ELF-1 (cell line): Measurements from ENCODE around the gene SHISA6.

Experiments
- DNase-seq: peaks from one replicate; pipeline ENCODE4 v3.0.0-alpha.2; 2016; ENCODE audit warnings: low read depth, low spot score

Gene SHISA6

GRCh38 chr17:11446316-11446715 is 205.3 kb downstream of the SHISA6 start:
- DNase-seq, result no peak

- DNase-seq, result no peak
These were observed 213.1 kb downstream of the SHISA6 start for GRCh38 chr17:11454096-11454495.

GRCh38 chr17:11458279-11458678 is 217.3 kb downstream of the SHISA6 start:
- DNase-seq, result no peak

- DNase-seq, result no peak
These were observed 218.9 kb downstream of the SHISA6 start for GRCh38 chr17:11459861-11460331.

- DNase-seq, result no peak
These were observed 221.1 kb downstream of the SHISA6 start for GRCh38 chr17:11461993-11462548.

GRCh38 chr17:11467639-11468038 is 226.6 kb downstream of the SHISA6 start:
- DNase-seq, result no peak

- no peak for DNase-seq
These were observed 244.5 kb downstream of the SHISA6 start for GRCh38 chr17:11485336-11486100.

GRCh38 chr17:11486101-11486867 is 245.3 kb downstream of the SHISA6 start:
- DNase-seq, result peak; percentile 55

- no peak for DNase-seq
These were observed 245.9 kb downstream of the SHISA6 start for GRCh38 chr17:11486868-11487310.

- DNase-seq, result no peak
These were observed 246.5 kb downstream of the SHISA6 start for GRCh38 chr17:11487469-11487868.

- DNase-seq, result no peak
These were observed 247.4 kb downstream of the SHISA6 start for GRCh38 chr17:11488407-11488806.

- DNase-seq, result no peak
These were observed 249.2 kb downstream of the SHISA6 start for GRCh38 chr17:11490171-11490755.

- no peak for DNase-seq
These were observed 251.5 kb downstream of the SHISA6 start for GRCh38 chr17:11492511-11492910.

GRCh38 chr17:11493936-11494335 is 252.9 kb downstream of the SHISA6 start:
- DNase-seq, result no peak

GRCh38 chr17:11495613-11496012 is 254.6 kb downstream of the SHISA6 start:
- DNase-seq, result no peak

- no peak for DNase-seq
These were observed 258.9 kb downstream of the SHISA6 start for GRCh38 chr17:11499881-11500280.

- no peak for DNase-seq
These were observed 262.5 kb downstream of the SHISA6 start for GRCh38 chr17:11503308-11504035.

GRCh38 chr17:11506635-11507034 is 265.6 kb downstream of the SHISA6 start:
- peak; percentile 54 for DNase-seq

- no peak for DNase-seq
These were observed 270.7 kb downstream of the SHISA6 start for GRCh38 chr17:11511696-11512095.

- no peak for DNase-seq
These were observed 273.6 kb downstream of the SHISA6 start for GRCh38 chr17:11514565-11514964.

GRCh38 chr17:11514981-11515680 is 274.1 kb downstream of the SHISA6 start:
- DNase-seq, result no peak
